ENCODE data around the gene RPS27.

Gene RPS27

DNA sequence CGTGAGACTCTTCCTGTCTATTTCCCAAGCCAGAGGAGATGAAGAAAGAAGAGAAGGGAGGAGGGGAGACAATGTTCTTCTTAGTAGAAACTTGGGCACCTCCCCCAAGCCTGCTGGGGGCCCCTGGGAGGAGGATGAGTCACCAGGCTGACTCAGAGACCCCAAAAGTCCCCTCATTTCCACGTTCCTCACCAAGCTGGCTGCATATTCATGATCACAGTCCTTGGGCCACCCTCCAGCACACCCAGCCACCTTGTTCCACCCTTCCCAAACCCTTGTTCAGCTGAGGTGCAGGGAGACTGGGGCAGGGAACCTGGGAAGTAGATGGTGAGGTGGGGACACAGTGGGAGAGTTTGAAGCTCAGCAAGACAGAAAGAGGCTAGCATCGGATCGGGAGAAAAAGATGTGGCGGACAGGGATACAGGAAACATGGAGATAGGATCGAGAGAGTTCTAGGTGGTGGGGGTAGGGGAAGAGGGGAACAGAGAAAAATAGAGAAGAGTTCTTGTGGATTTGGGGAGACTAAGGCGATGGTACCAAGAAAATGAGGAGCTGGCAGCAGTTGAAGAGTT lies 5.1 kb upstream of the RPS27 start:
- TF ChIP-seq, protein P1, sequence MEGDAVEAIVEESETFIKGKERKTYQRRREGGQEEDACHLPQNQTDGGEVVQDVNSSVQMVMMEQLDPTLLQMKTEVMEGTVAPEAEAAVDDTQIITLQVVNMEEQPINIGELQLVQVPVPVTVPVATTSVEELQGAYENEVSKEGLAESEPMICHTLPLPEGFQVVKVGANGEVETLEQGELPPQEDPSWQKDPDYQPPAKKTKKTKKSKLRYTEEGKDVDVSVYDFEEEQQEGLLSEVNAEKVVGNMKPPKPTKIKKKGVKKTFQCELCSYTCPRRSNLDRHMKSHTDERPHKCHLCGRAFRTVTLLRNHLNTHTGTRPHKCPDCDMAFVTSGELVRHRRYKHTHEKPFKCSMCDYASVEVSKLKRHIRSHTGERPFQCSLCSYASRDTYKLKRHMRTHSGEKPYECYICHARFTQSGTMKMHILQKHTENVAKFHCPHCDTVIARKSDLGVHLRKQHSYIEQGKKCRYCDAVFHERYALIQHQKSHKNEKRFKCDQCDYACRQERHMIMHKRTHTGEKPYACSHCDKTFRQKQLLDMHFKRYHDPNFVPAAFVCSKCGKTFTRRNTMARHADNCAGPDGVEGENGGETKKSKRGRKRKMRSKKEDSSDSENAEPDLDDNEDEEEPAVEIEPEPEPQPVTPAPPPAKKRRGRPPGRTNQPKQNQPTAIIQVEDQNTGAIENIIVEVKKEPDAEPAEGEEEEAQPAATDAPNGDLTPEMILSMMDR (IDR thresholded peaks at IDR 0.05; ENCODE audit: control insufficient read depth, insufficient read depth, low read depth, low read length, missing control alignments): no peak
- no peak for DNase-seq (ENCODE audit: low read depth)
- peak overlapping the region; percentile 84 for H3K4me3 ChIP-seq (ENCODE audit: control insufficient read depth, low read depth, low read length)

DNA sequence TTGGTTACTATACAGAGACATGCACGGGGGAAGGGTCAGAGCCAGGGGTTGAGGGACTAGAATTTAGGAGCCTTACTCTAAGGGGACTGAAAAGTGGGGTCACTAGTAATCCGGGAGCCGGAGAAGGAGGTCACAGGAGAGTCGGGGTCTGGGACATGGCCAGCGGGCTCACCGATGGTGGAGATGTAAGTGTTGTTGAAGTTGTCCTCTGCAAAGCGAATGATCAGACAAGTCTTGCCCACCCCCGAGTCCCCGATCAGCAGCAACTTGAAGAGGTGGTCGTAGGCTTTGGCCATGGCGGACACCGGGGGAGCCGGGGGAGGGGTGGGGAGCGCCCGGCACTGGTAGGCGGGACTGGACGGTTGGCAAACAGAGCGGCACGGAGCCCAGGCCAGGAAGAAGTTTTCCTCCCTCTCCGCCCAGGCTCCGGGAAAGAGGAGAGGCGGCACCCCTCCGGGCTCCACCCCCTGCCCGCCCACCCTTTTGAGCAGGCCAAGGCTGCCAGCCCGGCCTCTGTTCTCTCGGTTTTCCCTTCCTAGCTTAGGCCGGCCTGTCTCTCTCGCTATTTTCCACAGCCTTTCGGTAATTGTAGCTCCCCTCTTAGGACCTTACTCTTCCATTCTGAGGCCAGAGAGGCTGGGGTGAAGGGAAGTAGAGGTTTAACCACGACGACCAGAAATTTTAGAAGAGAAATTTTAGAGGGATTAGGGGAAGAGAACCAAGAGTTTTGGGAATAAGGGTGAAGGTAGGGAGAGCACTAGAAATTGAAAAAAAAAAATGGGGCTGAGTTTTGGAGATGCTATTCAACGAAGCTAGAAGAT lies 4.4 kb upstream of the RPS27 start, which contains the start of gene RAB13:
TSS of gene RAB13 (minus strand) at position 399 of the 821 bp plus-strand sequence. CDS start at position 296, 103 bp downstream.
- H3K4me3 ChIP-seq (ENCODE audit: control insufficient read depth, low read depth, low read length): peak within 1 kb of the TSS; percentile 84
- DNase-seq (ENCODE audit: low read depth): peak; percentile 52
- TF ChIP-seq, protein P1 (IDR thresholded peaks at IDR 0.05; ENCODE audit: control insufficient read depth, insufficient read depth, low read depth, low read length, missing control alignments): no peak

DNA sequence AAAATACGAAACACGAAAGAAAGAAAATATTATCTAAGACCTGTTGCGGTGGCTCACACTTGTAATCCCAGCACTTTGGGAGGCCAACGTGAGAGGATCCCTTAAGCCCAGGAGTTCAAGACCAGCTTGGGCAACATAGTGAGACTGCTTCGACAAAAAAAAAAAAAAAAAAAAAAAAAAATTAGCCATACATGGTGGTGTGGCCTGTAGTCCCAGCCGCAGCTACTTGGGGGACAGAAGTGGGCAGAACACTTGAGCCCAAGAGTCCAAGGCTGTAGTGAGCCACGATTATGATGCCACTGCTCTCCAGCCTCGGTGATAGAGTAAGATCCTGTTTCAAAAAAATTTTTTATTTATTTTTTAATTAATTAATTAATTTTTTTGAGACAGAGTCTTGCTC lies 2.9 kb upstream of the RPS27 start:
- DNase-seq (ENCODE audit: low read depth): no peak
- TF ChIP-seq, protein P1 (IDR thresholded peaks at IDR 0.05; ENCODE audit: control insufficient read depth, insufficient read depth, low read depth, low read length, missing control alignments): no peak
- H3K4me3 ChIP-seq (ENCODE audit: control insufficient read depth, low read depth, low read length): no peak overlapping the region

DNA sequence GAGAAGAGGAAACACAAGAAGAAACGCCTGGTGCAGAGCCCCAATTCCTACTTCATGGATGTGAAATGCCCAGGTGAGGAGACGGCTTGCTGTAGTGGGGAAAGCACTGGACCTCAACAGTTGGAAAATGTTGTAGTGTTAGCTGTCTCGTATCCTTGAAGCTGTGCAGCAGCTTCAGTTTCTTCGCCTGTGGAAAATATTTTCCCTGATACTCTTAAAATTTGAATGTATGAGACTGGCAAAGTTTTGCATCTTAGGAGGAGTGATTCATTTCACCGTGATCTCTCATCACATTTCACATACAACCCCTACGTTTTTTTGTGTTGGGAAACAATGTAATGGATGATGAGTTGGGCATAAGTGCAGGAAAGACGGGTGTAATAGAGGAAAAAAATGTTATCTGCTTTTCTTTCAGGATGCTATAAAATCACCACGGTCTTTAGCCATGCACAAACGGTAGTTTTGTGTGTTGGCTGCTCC lies 629 bp downstream of the RPS27 start:
- peak overlapping the region; percentile 91 for H3K4me3 ChIP-seq (ENCODE audit: control insufficient read depth, low read depth, low read length)
- TF ChIP-seq, protein P1 (IDR thresholded peaks at IDR 0.05; ENCODE audit: control insufficient read depth, insufficient read depth, low read depth, low read length, missing control alignments): no peak
- no peak for DNase-seq (ENCODE audit: low read depth)

DNA sequence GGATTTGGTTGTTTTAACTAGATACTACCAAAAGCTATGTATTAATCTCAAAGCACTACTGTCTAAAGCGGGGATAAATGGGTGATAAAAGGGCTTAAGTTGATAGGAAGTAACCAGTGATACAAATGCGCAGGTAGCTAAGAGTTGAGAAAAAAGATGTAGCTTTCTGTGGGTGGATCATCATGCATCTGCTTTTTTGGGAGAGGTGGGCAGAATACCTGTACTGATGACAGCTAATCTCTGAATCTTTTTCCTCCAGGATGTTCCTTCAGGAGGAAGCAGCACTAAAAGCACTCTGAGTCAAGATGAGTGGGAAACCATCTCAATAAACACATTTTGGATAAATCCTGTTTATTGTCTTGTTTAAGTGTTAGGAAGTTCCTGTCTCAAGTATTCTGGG lies 1.2 kb downstream of the RPS27 start:
- DNase-seq (ENCODE audit: low read depth): no peak
- TF ChIP-seq, protein P1 (IDR thresholded peaks at IDR 0.05; ENCODE audit: control insufficient read depth, insufficient read depth, low read depth, low read length, missing control alignments): no peak
- H3K4me3 ChIP-seq (ENCODE audit: control insufficient read depth, low read depth, low read length): peak overlapping the region; percentile 91

DNA sequence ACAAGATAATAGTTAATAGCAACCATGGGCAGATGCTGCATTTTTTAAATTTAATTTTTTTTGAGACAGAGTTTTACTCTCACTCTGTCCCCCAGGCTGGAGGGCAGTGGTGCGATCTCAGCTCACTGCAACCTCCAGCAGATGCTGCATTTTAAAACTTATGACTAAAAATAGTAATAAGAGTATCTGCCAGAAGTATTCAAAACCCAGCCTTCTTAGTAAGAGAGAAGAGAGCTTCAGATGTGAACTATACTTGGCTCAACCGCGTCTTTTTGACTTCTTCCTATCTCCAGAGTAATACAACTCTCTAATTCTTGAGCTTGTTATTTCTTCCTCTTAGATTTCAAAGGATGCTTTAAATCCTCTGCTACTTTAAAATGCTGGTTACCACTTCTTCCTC lies 4.6 kb downstream of the RPS27 start:
- TF ChIP-seq, protein P1 (IDR thresholded peaks at IDR 0.05; ENCODE audit: control insufficient read depth, insufficient read depth, low read depth, low read length, missing control alignments): no peak
- no peak for DNase-seq (ENCODE audit: low read depth)
- H3K4me3 ChIP-seq (ENCODE audit: control insufficient read depth, low read depth, low read length): no peak overlapping the region
